DLD1 (cell line): ENCODE measurements around the gene LRP11.
"Not testable (repeated sequence)": the region's sequence is repeated elsewhere in the genome, so short reads cannot be mapped to it uniquely, and the experiment has no call there.

Experiments used
- in situ Hi-C: cut with HindIII; loops from 2 replicates; pipeline ENCODE4 v1.10.0; 2017; ENCODE audit warnings: low sequenced_read_pairs

The LRP11 gene

GRCh38 chr6:149898966-149899365 lies 34.8 kb upstream of the LRP11 start:
- in situ Hi-C loops, result no loop called here

- in situ Hi-C loops, result no loop called here
These were observed 33.9 kb upstream of the LRP11 start, which contains the start of gene RAET1E for GRCh38 chr6:149897855-149898744. TSS of gene RAET1E (minus strand) at chr6:149898113. CDS start at chr6:149890901, 7,212 bp downstream.

- in situ Hi-C loops, result no loop called here
These were observed 33.0 kb upstream of the LRP11 start for GRCh38 chr6:149897015-149897697.

DNA sequence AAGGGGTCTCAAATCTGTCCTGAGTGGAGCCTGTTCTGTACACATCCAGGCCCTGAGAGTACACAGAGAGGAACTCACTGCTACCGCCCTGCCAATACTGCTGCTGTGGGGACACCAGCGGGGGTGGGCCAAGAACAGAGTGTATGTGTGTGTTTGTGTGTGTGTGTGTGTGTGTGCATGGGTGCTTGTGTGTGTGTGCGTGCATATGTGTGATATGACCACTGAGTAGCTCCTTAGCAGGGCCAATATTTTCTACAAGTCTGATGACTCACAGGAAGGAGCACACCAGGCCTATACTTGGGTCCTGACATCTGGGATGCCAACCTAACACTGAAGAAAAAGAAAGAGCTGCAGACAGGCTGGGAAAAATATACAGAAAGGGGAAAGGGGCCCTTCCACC lies 32.3 kb upstream of the LRP11 start:
- in situ Hi-C loops, result no loop called here

- in situ Hi-C loops, result no loop called here
These were observed 31.7 kb upstream of the LRP11 start for GRCh38 chr6:149895833-149896271.

DNA sequence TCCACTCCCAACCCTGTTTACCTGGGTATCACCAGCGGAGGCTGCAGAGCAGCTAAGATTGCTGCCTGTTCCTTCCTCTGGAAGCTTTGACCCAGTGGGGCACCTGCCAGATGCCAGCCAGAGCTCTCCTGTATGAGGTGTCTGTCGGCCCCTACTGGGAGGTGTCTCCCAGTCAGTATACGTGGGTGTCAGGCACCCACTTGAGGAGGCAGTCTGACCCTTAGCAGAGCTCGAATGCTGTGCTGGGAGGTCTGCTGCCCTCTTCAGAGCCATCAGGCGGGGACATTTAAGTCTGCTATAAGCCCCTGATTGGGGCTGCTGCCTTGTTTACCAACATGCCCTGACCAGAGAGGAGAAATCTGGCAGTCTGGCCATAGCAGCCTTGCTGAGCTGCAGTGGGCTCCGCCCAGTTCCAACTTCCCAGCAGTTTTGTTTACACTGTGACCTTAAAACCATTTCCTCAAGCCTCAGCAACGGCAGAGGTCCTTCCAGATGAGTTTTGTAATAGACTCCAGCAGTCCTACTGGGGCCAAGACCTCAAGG lies 31.0 kb upstream of the LRP11 start:
- in situ Hi-C loops, result no loop called here

DNA sequence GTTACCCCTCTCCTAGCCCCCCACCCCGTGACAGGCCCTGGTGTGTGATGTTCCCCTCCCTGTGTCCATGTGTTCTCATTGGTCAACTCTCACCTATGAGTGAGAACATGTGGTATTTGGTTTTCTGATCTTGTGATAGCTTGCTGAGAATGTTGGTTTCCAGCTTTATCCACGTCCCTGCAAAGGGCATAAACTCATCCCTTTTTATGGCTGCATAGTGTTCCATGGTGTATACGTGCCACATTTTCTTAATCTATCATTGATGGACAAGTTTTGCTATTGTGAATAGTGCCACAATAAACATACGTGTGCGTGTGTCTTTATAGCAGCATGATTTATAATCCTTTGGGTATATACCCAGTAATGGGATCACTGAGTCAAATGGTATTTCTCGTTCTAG lies 27.7 kb upstream of the LRP11 start:
- in situ Hi-C loops, result not testable (repeated sequence)

DNA sequence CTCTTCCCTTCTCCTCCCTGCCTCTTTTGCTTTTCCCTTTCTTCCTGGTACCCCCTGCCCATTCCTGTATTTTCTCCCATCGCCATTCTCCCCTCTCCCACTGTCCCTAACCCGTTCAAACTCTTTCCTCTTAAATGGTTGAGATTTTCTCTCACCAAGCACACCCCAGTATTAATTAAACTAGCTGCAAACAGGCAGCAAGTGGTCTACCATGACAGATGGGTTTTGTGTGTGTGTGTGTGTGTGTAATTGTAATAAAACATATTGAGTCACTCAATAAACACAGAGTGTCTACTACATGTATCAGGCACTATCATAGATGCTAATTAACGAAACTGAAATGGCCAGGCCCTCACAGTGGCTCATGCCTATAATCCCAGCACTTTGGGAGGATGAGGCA lies 27.1 kb upstream of the LRP11 start:
- in situ Hi-C loops, result no loop called here

DNA sequence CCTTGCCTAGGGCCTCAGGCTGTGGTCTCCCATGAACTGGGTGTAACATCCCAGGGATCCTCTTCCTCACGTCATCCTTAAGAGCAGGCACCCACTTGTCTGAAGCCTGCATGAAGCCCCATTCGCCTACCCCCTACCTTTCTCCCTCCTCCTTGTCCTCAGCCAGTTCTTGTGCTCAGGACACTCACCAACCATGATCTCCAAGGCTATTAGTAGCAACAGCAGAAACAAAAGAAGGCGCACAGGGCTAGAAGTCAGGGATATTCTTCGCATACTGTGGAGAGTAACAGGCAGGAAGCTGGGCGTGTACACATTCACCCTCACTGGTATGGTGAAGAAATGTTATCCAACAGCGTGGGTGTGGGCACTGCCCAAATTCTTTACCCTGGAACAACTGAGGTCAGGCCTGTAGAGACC lies 26.5 kb upstream of the LRP11 start:
- in situ Hi-C loops, result no loop called here

GRCh38 chr6:149889326-149889725 lies 25.2 kb upstream of the LRP11 start:
- in situ Hi-C loops, result no loop called here

- in situ Hi-C loops, result no loop called here
These were observed 24.5 kb upstream of the LRP11 start for GRCh38 chr6:149888659-149889058.

DNA sequence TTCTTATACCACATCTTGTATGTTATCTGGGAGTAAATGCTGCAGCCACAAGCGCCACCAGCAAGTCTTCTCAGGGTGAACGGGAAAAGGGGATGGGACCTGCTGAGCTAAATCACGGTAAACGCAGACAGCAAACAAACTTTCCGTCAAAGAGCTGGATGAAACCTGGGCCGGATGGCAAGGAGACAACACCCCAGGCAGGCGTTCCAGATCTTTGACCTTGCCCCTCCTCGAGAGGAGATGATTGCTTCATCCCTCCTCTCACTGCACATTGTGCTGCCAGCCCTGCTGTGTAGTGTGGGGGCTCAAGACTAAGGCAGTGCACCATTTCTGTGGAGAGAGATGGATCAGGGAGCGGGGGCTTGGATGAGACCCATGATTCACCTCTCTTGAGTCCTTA lies 23.9 kb upstream of the LRP11 start:
- in situ Hi-C loops, result no loop called here

DNA sequence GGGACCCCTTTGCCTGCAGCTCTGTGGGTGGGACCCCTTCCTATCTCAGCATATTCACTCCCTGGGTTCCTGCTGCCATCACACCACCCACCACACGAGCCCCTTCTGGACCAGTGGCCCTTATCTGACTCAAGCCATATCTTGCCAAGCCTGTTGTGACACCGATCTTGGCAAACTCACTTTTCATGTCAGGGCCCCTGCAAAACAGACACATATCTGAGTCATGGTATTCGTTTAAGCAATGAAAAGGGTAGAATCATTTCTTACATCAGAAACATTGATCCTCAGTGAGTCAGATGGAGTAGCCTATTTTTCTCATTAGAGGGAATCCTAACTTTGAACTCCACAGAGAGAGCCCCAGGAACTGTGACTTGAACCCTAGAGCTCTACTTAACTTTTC lies 23.2 kb upstream of the LRP11 start:
- in situ Hi-C loops, result no loop called here

GRCh38 chr6:149885888-149886287 lies 21.7 kb upstream of the LRP11 start:
- in situ Hi-C loops, result no loop called here

DNA sequence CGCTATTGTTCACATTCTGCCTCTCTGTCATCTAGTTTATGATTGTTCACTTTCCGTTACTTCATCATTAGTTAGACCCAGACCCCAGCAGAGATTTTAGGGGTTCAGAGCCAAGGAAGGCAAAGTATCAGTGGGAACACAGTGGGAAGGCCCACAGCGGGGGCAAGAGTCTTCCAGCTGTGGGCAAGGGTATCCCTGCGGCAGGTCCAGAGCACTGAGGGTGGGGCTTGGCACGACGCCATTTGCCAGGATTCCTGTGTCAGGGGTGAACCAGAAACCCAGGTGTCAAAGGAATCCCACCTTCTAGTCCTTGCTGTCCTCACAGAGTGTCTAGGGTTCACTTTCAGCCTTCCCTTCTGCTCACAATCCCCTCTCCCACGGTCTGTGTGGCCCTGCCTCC lies 20.5 kb upstream of the LRP11 start:
- in situ Hi-C loops, result no loop called here

- in situ Hi-C loops, result no loop called here
These were observed 20.1 kb upstream of the LRP11 start for GRCh38 chr6:149884215-149884614.

- in situ Hi-C loops, result no loop called here
These were observed 17.7 kb upstream of the LRP11 start for GRCh38 chr6:149881860-149882259.

- in situ Hi-C loops, result no loop called here
These were observed 17.1 kb upstream of the LRP11 start for GRCh38 chr6:149881066-149881766.

DNA sequence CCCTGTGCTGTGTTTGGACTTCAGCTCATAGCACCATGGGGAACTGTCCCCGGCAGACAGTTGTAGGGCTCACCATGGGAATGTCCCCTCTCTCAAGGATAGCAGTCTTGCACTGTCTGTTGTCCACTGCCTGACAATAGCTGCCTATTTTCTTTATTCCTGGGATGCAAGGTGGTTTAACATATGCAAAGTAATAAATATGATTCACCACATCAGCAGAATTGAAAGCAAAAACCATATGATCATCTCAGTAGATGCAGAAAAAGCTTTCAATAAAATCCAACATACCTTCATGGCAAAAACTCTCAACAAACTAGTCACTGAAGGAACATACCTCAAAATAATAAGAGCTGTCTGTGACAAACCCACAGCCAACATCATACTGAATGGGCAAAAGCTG lies 13.5 kb upstream of the LRP11 start:
- in situ Hi-C loops, result no loop called here

- in situ Hi-C loops, result no loop called here
These were observed 12.2 kb upstream of the LRP11 start for GRCh38 chr6:149876241-149876933.

- in situ Hi-C loops, result no loop called here
These were observed 8.1 kb upstream of the LRP11 start for GRCh38 chr6:149872233-149872632.
